ENCODE results near the gene SPATA31E1.

The SPATA31E1 gene

DNA sequence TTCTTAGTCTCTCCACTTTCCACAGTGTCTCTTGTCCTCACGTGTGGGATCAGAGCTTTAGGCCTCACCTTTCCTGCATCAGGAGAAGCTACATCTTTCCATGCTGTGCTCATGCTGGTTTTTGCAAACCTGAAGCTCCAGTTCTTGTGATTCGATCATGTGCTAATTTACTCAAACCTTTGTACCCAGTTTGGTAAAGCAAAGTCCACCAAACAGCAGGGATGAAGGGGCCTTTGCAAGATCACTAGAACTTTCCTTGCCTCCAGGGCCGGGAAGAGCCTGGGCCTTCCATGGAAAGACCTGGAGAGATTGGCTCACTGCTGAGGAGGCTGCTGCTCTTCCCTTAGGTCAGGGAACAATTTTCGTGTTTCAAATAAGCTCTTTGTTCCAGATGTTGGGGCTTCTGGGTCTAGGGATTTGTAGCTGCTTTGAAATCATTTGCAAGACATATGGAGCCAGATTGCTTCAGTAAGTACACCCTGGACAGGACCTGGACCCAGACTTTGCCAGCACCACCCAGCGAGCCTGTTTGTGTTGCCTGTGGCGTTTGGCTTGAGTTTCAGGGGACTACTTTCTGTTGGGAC lies 18.7 kb upstream of the SPATA31E1 start:
- DNase-seq (ENCODE audit: low read depth in 2 of 2), result no peak

DNA sequence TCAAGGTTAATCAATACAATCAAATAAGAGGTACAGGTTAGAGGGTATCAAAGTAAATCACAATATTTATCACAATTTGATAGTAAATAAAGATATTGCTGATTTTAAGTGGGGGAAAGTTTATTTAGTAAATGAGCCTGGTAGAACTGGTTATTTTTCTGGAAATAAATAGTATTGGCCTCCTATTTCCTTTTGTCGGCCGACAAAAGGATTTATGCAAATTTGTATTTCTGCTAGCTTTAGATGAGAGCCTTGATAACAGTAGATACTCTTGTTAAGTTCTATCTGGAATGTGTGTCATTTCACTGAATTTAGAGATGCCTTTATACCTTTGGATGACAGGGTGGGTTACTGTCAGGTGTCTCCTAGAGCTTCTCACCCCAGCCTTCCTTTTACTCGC lies 17.8 kb upstream of the SPATA31E1 start:
- no peak for DNase-seq (ENCODE audit: low read depth in 2 of 2)

DNA sequence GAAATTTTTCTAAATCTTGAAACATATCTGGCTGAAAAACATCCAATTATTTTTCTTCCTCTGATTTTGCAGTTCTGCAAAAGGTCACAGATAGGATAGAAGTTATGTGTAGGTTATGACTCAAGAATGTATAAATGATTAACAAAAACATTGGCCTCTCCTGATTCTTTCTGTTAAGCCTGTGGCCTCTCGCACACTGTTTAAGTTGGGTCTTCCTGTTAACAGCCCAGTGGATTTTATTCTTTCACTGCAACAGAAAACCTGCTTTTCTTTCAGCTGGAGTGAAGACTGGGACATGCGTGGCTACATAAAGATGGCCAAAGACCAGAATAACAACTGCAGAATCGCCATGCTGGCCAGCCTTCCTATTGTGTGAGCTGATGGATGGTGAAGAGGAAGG lies 17.1 kb upstream of the SPATA31E1 start:
- DNase-seq (ENCODE audit: low read depth in 2 of 2), result no peak

DNA sequence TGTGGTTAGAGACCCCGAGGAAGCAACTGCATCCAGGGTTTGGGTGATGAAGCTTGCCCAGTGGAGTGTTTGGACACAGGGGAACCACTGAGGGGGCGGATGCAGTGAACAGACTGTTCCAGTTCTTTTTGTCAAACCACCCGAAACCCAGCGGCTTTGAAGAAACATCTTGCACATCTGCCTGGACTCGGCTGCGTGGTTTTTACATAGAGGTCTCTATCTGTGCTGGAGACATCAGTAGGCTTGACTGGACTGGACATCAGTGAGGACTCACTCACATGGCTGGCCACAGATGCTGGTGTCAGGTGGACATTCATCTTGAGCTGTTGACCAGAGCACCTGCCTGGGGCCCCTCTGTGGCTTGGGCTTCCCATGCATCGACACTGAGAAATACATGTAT lies 15.3 kb upstream of the SPATA31E1 start:
- DNase-seq (ENCODE audit: low read depth in 2 of 2), result no peak

DNA sequence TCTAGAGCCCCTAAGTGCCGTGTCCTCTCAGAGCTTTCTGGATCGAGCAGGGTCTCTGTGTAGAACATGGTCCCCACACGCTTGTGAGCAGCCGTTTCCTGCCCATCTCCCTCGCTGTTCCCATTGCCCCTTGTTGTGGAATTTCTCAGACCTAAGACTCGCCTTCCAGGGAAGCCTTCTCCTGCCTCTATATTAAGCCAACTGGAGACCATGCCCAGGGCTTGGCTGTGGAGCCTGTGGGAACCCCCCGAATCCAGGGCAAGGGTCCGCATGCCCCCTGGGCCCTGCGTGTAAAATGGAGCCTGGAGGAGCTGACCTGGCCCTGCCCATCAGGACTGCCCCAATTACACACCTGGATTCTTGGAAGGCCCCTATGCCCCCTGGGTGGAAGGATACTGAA lies 14.5 kb upstream of the SPATA31E1 start:
- DNase-seq (ENCODE audit: low read depth in 2 of 2), result no peak

DNA sequence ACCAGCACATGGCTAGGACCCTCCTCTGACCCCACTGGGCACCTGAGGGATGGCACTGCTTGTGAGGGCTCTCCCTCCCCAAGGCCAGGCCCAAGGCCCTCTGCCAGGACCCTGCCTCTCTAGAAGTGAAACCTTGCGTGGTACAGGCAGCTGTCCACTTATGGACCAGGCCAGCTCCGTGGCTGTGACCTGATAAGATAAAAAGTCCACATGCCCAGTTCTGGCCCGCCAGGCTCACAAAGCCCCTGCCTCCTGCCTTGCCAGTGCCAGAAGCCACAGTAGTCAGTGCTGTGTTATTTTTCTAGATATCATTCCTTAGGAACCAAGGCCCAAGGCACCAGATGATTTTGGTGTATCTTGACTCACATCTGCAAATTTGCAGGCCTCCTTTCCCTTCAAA lies 14.0 kb upstream of the SPATA31E1 start:
- DNase-seq (ENCODE audit: low read depth in 2 of 2), result no peak

DNA sequence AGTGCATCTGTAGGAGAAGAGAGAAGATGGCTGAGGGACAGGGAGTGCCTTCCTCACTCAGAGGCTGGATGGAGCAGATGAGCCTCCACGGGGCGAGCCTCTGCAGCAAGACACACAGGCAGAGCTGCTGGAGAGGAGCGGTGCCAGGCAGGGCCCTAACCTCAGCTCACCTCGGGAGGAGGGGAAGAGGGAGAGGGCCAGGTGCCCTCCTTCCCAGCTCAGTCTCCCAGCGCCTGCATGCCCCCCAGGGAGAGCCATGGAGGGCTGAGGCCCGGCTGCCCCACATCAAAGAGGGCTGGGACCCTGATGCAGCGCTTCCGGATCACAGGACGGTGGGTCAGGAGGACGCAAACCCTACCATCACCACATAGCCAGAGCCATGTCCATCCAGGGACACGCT lies 13.6 kb upstream of the SPATA31E1 start:
- DNase-seq (ENCODE audit: low read depth in 2 of 2), result no peak

DNA sequence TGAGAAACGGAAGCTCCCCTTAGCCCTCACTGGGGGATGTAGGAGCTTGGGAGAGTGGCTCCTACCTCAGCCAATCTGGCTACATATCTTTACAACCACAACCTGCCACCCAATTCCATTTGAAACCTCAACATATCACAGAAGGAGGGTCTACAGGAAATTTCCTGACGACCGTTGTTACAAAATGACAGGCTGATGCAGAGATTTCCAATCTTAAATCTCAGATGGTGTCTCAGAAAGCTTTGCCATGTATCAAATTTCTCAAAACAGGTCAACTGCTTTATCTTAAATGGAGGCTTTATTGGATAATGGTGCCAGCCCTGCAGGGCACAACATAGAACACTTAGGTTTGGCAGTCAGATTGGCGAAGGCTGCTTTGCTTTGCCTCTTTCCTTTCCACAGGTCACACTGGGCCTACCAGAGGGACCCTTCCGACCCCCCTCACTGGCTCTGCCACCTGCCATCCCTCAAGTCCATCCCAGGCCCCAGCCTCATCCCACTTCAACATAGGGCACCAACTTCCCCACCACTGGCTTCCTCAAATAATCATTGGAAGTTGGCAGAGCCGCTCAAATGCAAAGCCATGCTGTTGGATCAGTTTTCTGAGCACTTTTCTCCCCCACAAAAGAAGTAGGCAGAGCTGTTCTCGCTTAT lies 11.1 kb upstream of the SPATA31E1 start:
- no peak for DNase-seq (ENCODE audit: low read depth in 2 of 2)

DNA sequence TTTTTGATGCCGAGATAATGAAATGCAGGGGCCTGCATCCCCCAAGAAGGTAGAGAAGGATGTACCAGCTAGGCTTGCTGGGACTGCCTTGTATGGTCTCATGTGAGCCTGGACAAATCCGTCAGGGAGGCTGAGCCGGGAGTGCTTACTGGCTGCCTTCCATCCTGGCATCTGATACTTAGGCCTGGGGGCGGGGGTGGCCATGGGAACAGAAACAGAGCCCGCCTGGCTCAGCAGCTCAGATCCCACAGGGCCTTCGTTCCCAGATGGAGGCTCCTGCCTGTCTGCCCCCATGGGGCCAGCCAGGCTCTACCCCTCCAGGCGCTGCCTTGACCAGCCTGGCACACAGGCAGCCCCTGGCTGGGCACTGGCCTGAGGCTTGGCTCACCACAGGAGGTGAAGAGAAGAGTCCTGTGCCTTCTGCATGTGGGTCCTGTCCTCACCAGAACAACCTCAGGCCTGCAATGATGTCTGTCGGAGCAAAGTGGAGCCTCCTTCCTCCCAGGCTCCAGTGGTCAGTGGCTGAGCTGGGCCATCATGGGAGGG lies 10.5 kb upstream of the SPATA31E1 start:
- no peak for DNase-seq (ENCODE audit: low read depth in 2 of 2)

DNA sequence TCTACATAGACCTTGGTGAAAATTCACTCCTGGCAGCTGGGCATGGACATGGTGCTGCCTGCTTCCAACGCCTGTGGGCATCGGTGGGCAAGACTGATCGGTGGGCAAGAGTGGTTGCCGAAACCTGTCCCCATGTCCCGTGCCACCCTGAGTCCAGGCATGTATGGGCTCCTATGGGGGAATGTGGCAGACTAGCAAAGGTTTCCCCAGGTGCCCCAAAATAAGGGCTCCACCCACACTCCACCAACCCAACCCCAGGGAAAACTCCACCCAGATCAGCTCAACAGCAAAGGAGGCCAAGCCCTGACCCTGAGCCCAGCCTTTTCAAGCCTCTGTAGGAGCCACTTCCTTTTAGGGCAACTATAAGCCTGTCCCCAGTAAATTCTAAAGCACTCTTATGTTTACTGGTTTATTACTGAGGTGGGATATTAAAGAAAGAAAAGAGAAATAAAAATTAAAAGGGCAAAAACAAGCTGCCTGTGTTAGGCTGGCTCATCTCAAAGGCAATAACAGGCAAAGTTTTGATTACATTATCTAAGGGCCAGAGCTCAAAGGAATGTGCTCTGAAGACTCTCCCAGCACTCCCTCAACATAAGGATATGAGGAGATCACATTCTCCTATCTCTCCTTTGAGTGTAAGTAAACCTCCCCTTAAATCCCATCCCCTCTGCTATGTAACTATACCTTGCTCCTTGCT lies 8.9 kb upstream of the SPATA31E1 start:
- no peak for DNase-seq (ENCODE audit: low read depth in 2 of 2)

DNA sequence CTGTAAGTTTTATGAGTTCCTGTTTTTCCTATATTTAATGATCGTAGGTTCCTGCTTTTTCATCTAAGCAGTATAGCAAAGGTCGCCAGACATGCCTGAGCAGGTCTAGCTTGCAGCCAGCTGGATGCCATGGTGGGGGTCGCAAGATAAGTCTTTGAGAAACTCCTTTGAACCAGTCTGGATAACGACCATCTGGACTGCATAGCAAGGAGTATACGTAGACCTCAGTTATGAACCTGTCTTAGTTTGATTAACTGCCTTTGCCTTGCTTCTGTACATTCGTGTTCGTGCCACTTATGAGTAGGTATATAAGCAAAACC lies 8.4 kb upstream of the SPATA31E1 start:
- no peak for DNase-seq (ENCODE audit: low read depth in 2 of 2)

DNA sequence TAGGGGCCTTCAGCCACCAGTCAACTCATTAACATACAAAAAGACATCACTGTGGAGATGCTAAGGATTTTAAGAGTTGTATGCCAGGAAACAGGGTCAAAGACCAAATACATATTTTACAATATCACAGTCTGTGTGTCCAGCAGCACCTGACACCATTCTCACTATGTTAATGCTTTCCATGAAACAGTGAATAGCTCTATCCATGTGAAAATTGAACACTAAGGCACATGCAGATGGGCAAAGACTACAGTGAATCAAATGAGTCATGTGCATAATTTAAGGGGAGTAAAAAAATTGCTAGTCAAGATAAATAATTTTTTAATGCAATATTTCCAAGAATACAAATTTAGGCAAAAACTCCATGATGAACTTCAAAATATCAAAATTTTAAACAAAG lies 7.6 kb upstream of the SPATA31E1 start:
- no peak for DNase-seq (ENCODE audit: low read depth in 2 of 2)

DNA sequence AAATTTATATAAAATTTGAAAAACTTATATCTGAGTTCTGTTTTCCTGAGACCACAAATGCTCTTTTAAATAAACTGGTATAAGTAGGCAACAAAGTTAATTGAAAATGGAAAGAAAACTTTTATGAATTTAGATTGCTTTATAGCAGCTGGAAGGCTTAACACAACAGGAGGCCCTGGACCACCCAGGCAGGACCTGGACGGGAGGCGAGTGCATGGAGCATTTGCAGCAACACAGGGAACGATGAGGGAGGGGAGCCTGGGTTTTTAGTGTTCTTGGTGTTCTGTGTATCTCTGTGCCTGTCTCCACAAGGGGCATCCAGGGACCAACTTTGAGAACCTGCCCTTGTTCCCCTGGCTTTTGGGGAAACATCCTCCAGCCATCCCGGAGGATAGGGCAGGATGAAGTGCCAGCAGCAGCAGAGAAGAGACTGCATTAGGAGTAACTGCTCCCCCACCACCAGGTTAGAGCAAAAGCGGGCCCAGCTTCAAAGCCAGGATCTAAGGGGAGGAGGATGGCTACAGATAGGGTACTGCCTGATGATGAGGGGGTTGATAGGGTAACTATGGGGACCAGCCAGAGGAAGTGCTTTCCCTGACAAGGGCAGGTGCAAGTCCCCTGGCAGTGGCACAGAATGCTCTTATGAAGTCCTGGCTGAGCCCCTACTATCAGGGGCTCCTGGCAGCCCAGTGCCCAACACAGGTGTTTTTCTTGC lies 6.7 kb upstream of the SPATA31E1 start:
- no peak for DNase-seq (ENCODE audit: low read depth in 2 of 2)

DNA sequence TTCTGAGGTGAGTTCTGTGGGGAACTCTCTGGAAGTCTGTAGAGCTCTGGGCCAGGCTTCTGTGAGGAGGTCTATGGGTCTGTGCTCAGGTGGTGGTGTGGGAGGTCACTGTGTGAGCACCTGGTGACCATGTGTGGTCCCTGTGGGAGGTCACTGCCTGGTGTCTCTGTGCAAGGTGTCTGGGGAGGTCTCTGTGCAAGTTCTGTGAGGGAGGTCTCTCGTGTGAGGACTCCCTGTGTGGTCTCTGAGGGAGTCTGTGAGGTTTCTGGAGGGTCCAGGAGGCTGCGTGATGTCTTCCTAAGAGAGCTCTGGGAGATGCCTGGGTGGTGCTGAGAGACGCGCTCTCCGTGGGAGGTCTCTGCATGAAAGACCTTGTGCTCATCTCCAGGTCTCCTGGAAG lies 6.0 kb upstream of the SPATA31E1 start:
- no peak for DNase-seq (ENCODE audit: low read depth in 2 of 2)

DNA sequence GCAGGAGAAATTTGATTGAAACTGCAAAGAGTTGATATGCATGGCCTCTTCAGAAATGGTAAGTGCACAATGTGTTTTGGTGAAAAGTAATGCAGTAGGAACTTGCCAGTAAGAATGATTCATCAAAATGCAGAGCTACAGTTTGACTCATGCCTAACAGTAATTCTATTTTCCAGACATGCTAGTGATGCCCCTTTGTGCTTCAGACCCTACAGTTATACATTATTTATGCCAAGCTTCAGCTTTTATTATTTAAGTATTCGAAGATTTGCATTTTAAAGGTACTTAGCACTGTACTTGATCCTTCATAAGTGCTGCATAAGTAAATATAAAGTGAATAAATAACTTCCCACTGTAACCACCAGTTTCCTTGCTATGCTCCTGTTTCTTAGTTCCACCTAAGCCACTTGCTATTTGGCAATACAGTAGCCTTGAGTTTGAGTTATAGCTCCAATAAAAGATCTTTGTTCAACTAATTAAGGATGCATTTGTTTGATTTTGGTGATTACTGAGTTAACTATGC lies 3.6 kb upstream of the SPATA31E1 start:
- no peak for DNase-seq (ENCODE audit: low read depth in 2 of 2)

DNA sequence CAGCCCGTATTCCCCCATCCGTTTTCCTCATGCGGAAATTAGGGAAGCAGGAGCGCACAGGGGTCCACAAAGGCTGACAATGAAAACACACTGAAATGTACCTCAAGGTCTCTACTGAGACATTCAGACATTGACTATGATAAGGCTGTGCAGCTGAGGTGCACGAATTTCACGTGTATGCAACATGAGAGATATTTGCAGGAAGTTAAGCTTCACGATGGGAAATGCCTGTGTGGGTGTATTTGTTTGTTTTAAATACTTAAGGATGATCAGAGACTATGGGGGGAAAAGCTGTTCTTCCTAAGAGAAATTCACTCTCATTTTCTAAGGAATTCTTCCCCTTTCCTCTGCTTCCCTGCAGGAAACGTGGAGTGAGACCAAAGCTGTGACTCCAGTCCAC lies 2.6 kb upstream of the SPATA31E1 start:
- no peak for DNase-seq (ENCODE audit: low read depth in 2 of 2)

DNA sequence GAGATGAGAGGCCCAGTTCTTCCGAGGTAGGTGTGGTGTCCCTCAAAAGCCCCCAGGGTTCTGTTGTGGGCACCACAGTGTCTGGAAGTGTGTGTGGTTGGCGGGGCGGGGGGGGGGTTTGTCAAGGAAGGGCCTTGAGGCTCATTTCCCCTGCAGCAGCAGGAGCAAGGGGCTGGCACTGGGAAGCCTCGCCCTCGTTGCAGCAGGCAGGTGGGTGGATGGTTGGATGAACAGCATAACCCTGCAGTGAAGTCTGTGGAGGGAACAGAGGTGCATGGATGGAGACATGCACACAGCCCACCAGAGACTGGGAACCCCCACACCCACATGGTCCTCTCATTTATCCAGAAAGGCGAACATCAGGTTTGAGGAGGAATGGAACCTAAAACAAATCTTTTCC lies 2.0 kb upstream of the SPATA31E1 start:
- DNase-seq (ENCODE audit: low read depth in 2 of 2), result no peak

DNA sequence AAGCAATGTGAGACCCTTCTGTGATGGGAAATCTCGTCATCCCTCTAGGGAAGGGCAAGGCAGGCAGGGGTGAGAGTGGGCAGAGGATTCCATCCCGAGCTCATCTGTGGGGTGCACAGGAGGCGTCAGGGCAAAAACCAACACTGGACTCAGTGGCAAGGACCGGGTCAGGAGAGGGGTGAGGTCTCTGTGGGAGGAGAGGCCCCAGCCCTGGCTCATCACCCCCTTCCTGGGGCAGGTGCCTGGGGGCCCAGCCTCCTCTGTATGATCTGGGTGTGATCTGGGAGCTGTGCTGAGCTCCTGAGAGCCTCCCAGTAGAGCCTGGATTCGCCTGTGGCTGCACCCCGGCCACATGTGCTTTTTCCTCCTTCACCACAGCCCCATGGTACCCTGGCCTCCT lies 597 bp downstream of the SPATA31E1 start:
- no peak for DNase-seq (ENCODE audit: low read depth in 2 of 2)

DNA sequence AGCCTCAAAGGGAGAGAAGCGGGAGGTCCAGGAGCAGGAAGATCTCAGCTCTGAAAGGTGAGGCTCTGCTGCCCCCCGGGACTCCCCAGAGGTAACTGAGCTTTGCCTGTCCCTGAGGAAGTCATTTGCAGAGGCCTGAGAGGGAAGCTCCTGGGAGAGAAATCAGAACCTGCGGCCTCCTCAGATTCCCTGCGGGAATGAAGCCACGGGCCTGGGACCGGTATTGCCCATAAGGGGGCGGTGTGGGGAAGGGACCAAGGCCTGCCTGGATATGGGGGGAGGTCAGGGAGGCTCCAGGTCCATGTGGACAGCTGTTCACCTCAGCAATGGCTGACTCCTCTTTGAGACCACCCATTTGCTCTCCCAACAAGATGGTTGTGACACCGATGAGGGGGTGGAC lies 1.3 kb downstream of the SPATA31E1 start:
- DNase-seq (ENCODE audit: low read depth in 2 of 2), result no peak

DNA sequence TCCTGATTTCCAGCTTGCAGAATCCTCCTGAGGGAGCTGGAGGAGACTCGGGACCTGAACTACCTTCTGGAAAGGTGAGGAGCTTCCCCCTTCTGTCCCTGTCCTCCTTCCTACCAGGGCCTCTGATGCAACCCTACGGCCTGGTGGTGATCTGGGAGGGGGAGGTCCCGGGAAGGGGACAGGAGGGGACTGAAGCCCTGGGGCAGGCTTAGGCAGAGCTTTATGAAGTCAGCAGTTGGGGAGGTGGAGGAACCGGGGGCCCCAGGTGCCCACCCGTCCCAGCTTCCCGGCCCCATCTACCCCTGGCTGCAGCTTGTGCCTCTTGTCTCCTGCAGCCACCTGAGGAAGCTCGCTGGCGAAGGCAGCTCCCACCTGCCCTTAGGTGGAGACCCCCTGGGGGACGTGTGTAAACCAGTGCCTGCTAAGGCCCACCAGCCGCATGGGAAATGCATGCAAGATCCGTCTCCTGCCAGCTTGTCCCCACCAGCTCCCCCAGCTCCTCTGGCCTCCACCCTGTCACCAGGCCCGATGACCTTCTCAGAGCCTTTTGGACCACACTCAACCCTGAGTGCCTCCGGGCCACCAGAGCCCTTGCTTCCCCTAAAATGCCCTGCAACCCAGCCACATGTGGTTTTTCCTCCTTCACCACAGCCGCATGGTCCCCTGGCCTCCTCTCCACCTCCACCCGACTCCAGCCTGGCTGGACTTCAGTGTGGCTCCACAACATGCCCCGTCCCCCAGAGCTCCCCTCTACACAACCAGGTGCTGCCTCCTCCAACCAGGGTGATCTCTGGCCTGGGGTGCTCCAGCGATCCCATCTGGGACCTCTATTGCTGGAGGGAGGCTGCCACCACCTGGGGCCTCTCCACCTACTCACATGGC lies 2.1 kb downstream of the SPATA31E1 start:
- no peak for DNase-seq (ENCODE audit: low read depth in 2 of 2)

DNA sequence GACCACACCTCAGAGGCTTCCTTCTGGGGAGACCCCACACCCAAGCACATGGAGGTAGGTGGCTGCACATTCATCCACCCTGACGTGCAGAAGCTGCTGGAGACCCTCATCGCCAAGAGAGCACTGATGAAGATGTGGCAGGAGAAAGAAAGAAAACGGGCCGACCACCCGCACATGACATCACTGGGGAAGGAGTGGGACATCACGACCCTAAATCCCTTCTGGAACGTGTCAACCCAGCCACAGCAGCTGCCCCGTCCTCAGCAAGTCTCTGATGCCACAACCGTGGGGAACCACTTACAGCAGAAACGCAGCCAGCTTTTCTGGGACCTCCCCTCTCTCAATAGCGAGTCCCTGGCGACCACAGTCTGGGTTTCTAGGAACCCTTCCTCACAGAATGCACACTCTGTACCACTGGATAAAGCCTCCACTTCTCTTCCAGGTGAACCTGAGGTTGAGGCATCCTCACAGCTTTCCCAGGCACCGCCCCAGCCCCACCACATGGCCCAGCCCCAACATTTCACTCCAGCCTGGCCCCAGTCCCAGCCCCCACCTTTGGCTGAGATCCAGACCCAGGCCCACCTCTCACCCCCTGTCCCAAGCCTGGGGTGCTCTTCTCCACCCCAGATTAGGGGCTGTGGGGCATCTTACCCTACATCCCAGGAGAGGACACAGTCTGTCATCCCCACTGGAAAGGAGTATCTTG lies 3.0 kb downstream of the SPATA31E1 start:
- no peak for DNase-seq (ENCODE audit: low read depth in 2 of 2)

All from stimulated activated CD8-positive, alpha-beta memory T cell treated with anti-CD3 and anti-CD28 coated beads, Interleukin-7, amount 100 ng/mL, for 1 hour (primary cell).